ENCODE data around the gene ALPK3.

The ALPK3 gene, protein sequence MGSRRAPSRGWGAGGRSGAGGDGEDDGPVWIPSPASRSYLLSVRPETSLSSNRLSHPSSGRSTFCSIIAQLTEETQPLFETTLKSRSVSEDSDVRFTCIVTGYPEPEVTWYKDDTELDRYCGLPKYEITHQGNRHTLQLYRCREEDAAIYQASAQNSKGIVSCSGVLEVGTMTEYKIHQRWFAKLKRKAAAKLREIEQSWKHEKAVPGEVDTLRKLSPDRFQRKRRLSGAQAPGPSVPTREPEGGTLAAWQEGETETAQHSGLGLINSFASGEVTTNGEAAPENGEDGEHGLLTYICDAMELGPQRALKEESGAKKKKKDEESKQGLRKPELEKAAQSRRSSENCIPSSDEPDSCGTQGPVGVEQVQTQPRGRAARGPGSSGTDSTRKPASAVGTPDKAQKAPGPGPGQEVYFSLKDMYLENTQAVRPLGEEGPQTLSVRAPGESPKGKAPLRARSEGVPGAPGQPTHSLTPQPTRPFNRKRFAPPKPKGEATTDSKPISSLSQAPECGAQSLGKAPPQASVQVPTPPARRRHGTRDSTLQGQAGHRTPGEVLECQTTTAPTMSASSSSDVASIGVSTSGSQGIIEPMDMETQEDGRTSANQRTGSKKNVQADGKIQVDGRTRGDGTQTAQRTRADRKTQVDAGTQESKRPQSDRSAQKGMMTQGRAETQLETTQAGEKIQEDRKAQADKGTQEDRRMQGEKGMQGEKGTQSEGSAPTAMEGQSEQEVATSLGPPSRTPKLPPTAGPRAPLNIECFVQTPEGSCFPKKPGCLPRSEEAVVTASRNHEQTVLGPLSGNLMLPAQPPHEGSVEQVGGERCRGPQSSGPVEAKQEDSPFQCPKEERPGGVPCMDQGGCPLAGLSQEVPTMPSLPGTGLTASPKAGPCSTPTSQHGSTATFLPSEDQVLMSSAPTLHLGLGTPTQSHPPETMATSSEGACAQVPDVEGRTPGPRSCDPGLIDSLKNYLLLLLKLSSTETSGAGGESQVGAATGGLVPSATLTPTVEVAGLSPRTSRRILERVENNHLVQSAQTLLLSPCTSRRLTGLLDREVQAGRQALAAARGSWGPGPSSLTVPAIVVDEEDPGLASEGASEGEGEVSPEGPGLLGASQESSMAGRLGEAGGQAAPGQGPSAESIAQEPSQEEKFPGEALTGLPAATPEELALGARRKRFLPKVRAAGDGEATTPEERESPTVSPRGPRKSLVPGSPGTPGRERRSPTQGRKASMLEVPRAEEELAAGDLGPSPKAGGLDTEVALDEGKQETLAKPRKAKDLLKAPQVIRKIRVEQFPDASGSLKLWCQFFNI (N-terminal part only)

GRCh38 chr15:84816694-84817465 is at the start of gene ALPK3:
Gene ALPK3, plus strand, starts transcription at chr15:84817356. Its CDS starts 97 bp downstream, at chr15:84817453.
- DNase-seq (ENCODE audit: low read depth) = no peak

DNA sequence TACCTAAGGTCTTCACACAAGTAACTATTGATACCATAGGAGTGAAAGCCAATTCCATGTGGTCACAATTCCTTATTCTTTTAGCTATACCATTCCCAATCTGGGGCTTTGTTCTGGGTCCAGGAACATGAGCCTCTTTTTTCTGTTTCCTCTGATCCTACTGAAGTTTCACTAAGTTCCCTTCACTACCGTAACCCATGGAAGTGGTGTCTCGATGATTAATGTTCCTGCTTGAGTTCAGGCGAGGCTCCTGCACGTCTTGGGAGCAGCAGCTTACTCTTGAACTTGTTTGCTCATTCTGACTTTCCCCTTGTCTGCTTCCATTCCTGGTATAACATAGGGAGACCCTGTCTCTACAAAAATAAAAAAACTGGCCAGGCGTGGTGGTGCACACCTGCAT is 45.1 kb upstream of the ALPK3 start:
- DNase-seq (ENCODE audit: low read depth) = no peak

DNA sequence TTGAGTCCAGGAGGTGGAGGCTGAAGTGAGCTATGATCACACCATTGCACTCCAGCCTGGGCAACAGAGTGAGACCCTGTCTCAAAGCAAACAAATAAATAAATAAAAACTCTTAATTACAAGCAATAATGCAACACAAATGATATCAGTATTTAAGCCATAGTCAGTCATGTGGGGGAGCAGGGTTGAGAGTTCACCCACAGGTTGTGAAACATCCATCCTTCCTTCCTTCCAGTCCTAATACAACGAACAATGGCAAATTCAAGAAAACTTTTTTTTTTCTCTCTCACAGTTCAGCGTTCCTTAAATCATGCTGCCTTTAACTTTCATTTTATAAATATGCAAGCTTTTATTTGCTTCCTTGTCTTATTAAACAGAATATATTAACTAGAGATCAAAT is 44.7 kb upstream of the ALPK3 start:
- no peak for DNase-seq (ENCODE audit: low read depth)

DNA sequence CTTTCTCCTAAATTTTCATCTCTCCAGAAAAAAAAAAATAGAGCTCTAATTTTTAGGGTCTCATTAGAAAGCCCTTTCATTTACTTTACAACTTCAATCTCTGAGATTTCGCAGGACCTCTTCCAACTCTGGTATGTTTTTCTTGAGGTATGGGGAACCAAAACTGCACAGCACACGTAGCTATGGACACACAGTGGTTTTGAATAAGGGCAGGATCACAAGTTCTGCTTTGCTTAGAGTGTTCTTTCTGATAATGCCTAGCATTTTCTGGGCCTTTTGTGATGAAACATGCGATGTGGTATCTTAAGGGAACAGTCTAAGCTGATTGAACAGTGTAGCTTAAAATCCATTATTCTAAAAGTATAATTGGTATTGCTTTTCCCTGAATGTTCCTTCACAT is 43.4 kb upstream of the ALPK3 start:
- DNase-seq (ENCODE audit: low read depth) = no peak

DNA sequence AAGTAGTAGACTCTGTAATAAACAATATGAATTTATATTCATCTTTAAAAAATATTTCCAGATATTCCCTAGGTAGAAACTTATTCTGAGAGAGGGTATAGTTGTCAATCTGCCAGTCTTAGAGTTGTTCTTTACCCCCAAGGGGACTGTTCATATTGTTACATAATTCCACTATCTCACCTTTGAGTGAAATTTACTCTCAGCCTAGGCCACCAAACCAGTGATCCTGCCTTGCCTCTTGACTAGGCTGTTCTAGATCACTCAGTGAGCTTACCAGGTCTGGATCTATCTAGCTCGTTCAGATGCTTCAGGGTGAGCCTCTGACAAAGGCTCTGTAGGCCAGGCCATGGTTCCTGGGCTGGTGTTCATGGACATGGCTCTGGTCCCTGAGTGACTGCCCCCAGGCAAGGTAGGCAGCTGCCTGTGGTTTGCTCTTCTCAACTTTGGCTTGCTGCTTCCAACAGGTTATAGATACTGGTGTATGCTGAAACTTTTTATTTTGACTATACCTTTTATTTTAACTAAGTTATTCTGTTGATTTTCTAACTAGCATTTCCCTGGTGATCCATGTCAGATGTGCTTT is 41.2 kb upstream of the ALPK3 start:
- no peak for DNase-seq (ENCODE audit: low read depth)

- no peak for DNase-seq (ENCODE audit: low read depth)
Measured at GRCh38 chr15:84778194-84778593, 39.0 kb upstream of the ALPK3 start.

DNA sequence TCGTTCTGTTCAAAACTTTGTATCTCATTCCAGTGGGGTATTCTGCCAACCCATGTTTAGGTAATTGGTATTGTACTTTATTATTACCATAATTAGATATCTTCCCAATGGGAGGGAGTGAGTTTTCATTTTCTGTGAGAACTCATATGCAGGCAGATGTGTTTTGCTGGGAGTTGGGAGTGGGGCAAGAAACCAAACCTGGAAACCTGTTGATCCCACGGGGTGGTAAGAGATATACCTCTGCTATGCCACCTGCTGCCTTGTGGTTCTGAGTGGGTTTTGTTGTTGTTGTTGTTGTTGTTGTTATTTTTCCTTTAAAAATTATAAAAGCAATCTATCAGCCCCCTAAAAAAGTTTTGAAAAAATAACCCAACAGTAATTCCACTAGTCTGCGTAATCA is 36.7 kb upstream of the ALPK3 start:
- DNase-seq (ENCODE audit: low read depth) = no peak

- DNase-seq (ENCODE audit: low read depth) = no peak
Measured at GRCh38 chr15:84781495-84781894, 35.7 kb upstream of the ALPK3 start.

- no peak for DNase-seq (ENCODE audit: low read depth)
Measured at GRCh38 chr15:84782346-84782745, 34.8 kb upstream of the ALPK3 start.

DNA sequence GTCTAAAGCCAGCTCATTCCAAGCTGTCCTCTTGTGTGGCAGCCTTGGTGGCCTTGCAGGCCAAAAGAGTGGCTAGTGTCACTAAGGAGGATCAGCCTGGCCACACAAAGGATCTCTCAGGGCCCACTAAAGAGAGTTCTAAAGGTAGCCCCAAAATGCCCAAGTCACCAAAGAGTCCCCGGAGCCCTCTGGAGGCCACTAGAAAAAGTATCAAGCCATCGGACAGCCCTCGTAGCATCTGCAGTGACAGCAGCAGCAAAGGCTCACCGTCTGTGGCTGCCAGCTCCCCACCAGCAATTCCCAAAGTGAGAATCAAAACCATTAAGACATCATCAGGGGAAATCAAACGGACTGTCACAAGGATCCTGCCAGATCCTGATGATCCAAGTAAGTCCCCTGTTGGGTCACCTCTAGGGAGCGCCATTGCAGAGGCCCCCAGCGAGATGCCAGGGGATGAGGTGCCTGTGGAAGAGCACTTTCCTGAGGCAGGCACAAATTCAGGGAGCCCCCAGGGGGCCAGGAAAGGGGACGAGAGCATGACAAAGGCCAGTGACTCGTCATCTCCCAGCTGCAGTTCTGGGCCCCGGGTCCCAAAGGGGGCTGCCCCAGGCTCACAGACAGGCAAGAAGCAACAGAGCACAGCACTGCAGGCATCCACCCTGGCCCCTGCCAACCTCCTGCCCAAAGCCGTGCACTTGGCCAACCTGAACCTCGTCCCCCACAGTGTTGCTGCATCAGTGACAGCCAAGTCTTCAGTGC is 33.5 kb upstream of the ALPK3 start:
- DNase-seq (ENCODE audit: low read depth) = no peak

GRCh38 chr15:84784262-84784661 is 32.9 kb upstream of the ALPK3 start:
- DNase-seq (ENCODE audit: low read depth) = no peak

DNA sequence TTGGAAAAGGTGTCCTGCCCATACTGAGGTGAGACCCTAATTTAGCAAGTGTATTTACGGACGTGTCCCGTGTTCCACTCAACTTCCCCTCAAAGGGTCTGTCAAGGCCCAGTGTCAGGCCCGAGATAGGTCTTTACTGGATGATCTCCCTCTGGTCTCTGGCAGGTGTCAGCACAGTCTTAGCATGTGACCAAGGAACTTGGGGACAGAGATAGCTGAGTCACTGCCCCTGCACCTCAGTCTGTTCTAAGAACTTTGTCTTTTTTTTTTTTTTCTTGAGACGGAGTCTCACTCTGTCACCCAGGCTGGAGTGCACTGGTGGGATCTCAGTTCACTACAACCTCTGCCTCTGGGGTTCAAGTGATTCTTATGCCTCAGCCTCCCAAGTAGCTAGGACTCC is 32.1 kb upstream of the ALPK3 start:
- DNase-seq (ENCODE audit: low read depth) = no peak

- no peak for DNase-seq (ENCODE audit: low read depth)
Measured at GRCh38 chr15:84788500-84788899, 28.7 kb upstream of the ALPK3 start.

- DNase-seq (ENCODE audit: low read depth) = no peak
Measured at GRCh38 chr15:84789762-84790161, 27.4 kb upstream of the ALPK3 start.

- DNase-seq (ENCODE audit: low read depth) = no peak
Measured at GRCh38 chr15:84790676-84791075, 26.5 kb upstream of the ALPK3 start.

DNA sequence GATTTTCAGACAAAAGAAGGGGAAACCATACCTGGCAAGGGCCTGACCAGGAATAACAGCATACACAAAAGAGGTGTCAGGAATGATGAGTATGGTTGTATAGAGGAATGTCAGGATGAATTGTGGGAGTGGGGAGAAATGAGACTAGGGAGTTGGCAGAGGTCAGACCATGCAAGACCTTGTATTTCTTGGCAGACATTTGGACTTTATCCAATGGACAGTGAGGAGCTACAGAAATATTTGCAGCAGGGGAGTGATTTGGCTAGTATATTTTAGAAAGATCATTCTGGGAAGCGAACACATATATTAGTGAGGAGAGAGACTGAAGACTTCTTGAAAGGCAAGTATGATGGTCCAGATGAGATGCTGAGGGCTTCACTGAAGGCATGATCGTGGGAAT is 25.4 kb upstream of the ALPK3 start:
- no peak for DNase-seq (ENCODE audit: low read depth)

DNA sequence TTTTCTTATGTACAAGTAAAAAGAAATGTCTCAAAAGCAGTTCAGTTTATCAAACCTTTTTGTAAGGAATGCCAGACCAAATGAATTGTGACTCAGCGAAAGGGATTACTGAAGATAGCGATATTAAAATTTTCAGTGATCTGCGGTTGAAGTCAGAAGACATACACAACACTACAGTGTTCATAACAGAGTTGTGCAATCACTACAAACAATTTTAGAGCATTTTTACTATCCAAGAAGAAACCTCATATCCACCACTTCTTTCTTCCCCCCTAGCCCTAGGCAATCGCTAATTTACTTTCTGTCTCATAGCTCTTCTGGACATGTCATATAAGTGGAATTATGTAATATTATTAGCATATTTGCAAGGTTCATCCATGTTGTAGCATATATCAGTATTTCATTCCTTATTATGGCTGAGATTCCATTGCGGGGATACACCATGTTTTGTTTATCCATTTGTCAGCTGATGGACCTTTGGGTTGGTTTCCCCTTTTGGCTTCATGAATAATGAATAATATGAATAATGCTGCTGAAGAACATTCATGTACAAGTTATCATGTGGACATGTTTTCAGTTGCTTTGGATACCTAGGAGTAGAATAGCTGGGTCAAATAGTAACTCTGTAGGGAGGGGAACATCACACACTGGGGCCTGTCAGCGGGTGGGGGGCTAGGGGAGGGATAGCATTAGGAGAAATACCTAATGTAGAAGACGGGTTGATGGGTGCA is 23.6 kb upstream of the ALPK3 start:
- DNase-seq (ENCODE audit: low read depth) = no peak

GRCh38 chr15:84794162-84794547 is 23.0 kb upstream of the ALPK3 start:
- DNase-seq (ENCODE audit: low read depth) = no peak

DNA sequence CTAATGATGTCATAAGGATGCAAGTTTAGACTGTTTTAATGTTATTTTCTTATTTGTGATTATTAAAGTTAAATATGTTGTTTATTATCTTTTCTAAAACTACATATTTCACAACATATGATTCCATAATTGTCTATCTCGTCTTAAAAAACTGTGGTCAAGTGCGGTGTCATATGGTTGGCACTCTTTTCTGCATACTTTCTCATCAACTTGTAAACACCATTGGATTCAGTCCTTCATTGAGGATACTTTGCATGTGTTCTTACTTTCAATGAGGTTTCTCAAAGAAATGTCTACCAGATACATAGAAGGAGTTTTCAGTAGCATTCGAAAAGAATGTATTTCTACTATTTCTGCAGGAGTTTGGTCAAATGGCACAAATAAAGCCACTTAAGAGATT is 22.0 kb upstream of the ALPK3 start:
- DNase-seq (ENCODE audit: low read depth) = no peak

GRCh38 chr15:84797212-84797611 is 19.9 kb upstream of the ALPK3 start:
- no peak for DNase-seq (ENCODE audit: low read depth)

Measured in T-helper 22 cell (primary cell).